Cardiac fibroblast (primary cell): ENCODE results near the gene C16orf78.

Source experiments
- DNase-seq, 2 donors: peaks; one replicate each; pipeline versions ENCODE4 v3.0.0 to v3.0.0-alpha.2; 2010; ENCODE audit warnings: low read depth in 2 of 2
- H3K4me3 ChIP-seq, 2 donors: replicated peaks in 1 of 2; 1 replicate in 1 of 2; 2 replicates in 1 of 2; pipeline ENCODE4 v1.5.1; 2011; ENCODE audit warnings: low read depth in 2 of 2, low read length in 2 of 2, mild to moderate bottlenecking in 2 of 2, moderate library complexity in 1 of 2
- CTCF ChIP-seq: IDR thresholded peaks from one replicate; pipeline ENCODE4 v1.5.1; 2011; ENCODE audit warnings: low read depth, mild to moderate bottlenecking, low read length, inconsistent platforms

C16orf78 gene

GRCh38 chr16:49342336-49343265, 31.0 kb upstream of the C16orf78 start:
- no peak overlapping the region for H3K4me3 ChIP-seq
- no peak for TF ChIP-seq CTCF
- no peak for DNase-seq

- no peak overlapping the region for H3K4me3 ChIP-seq
- no peak for DNase-seq
- no peak for TF ChIP-seq CTCF
Measured at GRCh38 chr16:49343291-49343690, 30.3 kb upstream of the C16orf78 start.

DNA sequence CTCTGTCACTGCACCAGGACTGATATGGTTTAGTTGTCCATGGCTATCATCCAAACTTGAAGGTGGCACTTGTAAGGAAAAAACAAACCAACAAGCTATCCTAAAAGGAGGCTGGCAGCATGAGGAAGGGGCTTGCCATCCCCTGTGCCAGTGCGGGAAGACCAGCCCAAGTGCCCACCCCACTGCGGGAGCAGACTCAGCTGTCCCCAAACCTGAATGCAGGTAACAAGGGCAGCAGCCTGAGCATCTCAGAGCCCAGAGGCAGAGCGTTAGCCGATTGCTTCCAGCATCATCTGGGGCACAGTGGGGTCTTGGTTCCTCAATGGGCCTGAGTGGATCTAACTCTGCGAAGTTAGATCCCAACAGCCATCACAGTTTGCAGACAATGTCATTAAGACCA, 29.2 kb upstream of the C16orf78 start:
- DNase-seq: no peak

DNA sequence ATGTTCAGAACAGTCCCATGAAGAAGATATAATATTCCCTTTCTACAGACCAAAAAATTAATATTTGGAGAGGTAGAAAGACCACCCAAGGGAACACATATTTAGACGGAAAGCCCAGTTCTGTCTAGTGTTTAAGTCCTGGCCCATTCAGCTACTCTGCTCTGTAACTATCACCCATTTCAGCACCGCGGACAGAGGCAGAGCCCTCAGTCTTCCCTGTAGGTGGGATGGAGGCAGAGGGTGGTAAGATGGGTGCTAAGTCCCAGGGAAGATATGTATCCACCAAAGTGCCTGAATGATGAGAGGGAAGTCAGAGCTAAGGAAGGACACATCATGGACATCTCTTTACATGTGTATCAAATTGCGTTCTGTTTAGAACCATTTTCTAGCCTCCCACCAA, 27.8 kb upstream of the C16orf78 start:
- no peak for TF ChIP-seq CTCF
- no peak for DNase-seq
- no peak overlapping the region for H3K4me3 ChIP-seq

More for the DNA sequence above, 29.2 kb upstream of the C16orf78 start:
- TF ChIP-seq CTCF: no peak
- no peak overlapping the region for H3K4me3 ChIP-seq

GRCh38 chr16:49346459-49346858, 27.1 kb upstream of the C16orf78 start:
- H3K4me3 ChIP-seq: no peak overlapping the region
- DNase-seq: no peak
- TF ChIP-seq CTCF: no peak

GRCh38 chr16:49347476-49347875, 26.1 kb upstream of the C16orf78 start:
- no peak for DNase-seq
- no peak for TF ChIP-seq CTCF
- H3K4me3 ChIP-seq: no peak overlapping the region
